ENCODE results near the gene GDPD5. TPM values are rescaled to one million over a fixed set of nuclear protein-coding genes. Genes with fewer than 3 reads are reported as not detected.
A peak's percentile ranks its signal among the peaks of the same experiment; 100 is the strongest.

The GDPD5 gene
- total RNA-seq, 1 donor from 2014 or later, result 36.6 TPM

GRCh38 chr11:75389925-75390324 lies 135.8 kb downstream of the GDPD5 start:
- Histone ChIP-seq H3K27ac (no peak overlapping the region), H3K27me3 (no peaks in the 10 kb centered on the region), H3K4me3 (no peak overlapping the region), H3K4me1 (peaks cover 6% of the 10 kb centered on the region), H3K9me3 (no peaks in the 10 kb centered on the region), H3K36me3 (no peaks in the 10 kb centered on the region)
- no peak for DNase-seq (ENCODE audit: extremely low spot score in 2 of 2)
- TF ChIP-seq POLR2AphosphoS5 (IDR thresholded peaks at IDR 0.05; ENCODE audit: insufficient read depth in 1 of 2, low read depth in 1 of 2) (no peak), POLR2A (IDR thresholded peaks at IDR 0.05) (no peak), CTCF (IDR thresholded peaks at IDR 0.05) (no peak)
- intact Hi-C loops (cut with DNase I), result no loop called here

GRCh38 chr11:75389276-75389605 lies 136.5 kb downstream of the GDPD5 start:
- intact Hi-C loops (cut with DNase I), result no loop called here
- peaks cover 6% of the 10 kb centered on the region for H3K4me1 ChIP-seq
- H3K4me3 ChIP-seq, result no peak overlapping the region
- H3K27me3 ChIP-seq, result no peaks in the 10 kb centered on the region
- TF ChIP-seq POLR2A (IDR thresholded peaks at IDR 0.05), result no peak
- no peak for TF ChIP-seq POLR2AphosphoS5 (IDR thresholded peaks at IDR 0.05; ENCODE audit: insufficient read depth in 1 of 2, low read depth in 1 of 2)
- no peak for TF ChIP-seq CTCF (IDR thresholded peaks at IDR 0.05)
- H3K9me3 ChIP-seq, result no peaks in the 10 kb centered on the region
- no peak for DNase-seq (ENCODE audit: extremely low spot score in 2 of 2)
- H3K27ac ChIP-seq, result no peak overlapping the region
- no peaks in the 10 kb centered on the region for H3K36me3 ChIP-seq

GRCh38 chr11:75388386-75389275 lies 137.1 kb downstream of the GDPD5 start:
- Histone ChIP-seq H3K36me3 (no peaks in the 10 kb centered on the region), H3K27ac (no peak overlapping the region), H3K27me3 (no peaks in the 10 kb centered on the region), H3K4me1 (peaks cover 6% of the 10 kb centered on the region), H3K9me3 (no peaks in the 10 kb centered on the region), H3K4me3 (no peak overlapping the region)
- DNase-seq (ENCODE audit: extremely low spot score in 2 of 2), result no peak
- no peak for TF ChIP-seq POLR2AphosphoS5 (IDR thresholded peaks at IDR 0.05; ENCODE audit: insufficient read depth in 1 of 2, low read depth in 1 of 2)
- peak; percentile 71 to 85 (median 80) for TF ChIP-seq CTCF (IDR thresholded peaks at IDR 0.05)
- intact Hi-C loops (cut with DNase I), result no loop called here

- no peak for DNase-seq (ENCODE audit: extremely low spot score in 2 of 2)
- Histone ChIP-seq H3K4me1 (peaks cover 6% of the 10 kb centered on the region), H3K4me3 (no peak overlapping the region), H3K27ac (no peak overlapping the region), H3K9me3 (no peaks in the 10 kb centered on the region), H3K27me3 (no peaks in the 10 kb centered on the region), H3K36me3 (no peaks in the 10 kb centered on the region)
- TF ChIP-seq POLR2A (IDR thresholded peaks at IDR 0.05) (no peak), POLR2AphosphoS5 (IDR thresholded peaks at IDR 0.05; ENCODE audit: insufficient read depth in 1 of 2, low read depth in 1 of 2) (no peak), CTCF (IDR thresholded peaks at IDR 0.05) (no peak)
- intact Hi-C loops (cut with DNase I), result no loop called here
Measured at GRCh38 chr11:75387736-75388294, 137.9 kb downstream of the GDPD5 start.

All from vagina (tissue), 2 donors.